PC-3 (cell line): Measurements from ENCODE around the gene UBTD1. TPM values are rescaled to one million over a fixed set of nuclear protein-coding genes. Genes with fewer than 3 reads are reported as not detected.

Source experiments
- ATAC-seq: fragments of 200-7000 bp; cut with Tn5 transposase; 2 replicates; pipeline ENCODE4 v1.9.1; 2020; ENCODE audit warnings: mild to moderate bottlenecking, moderate library complexity
- BruUV-seq: library from RNA; stranded (reverse); fragments of 400-500 nt; replicated peaks from 2 replicates; lab custom pipeline; 2021; lab: Mats Ljungman, UMichigan
- CTCF ChIA-PET: fragments of 300-600 bp; sonication (Branson Sonifier 250); formaldehyde crosslinking; loops from one replicate; lab custom pipeline; 2022; ENCODE audit warnings: antibody characterized with exemption; lab: Charles Lee
- POLR2A ChIA-PET: fragments of 300-600 bp; sonication (Branson Sonifier 250); formaldehyde crosslinking; loops from one replicate; lab custom pipeline; 2022; ENCODE audit warnings: antibody characterized with exemption; ENCODE audit not compliant: unreplicated experiment; lab: Charles Lee
- DNase-seq: peaks from one replicate; pipeline ENCODE4 v3.0.0-alpha.2; 2015
- H2AFZ ChIP-seq: fragments of 300-600 bp; sonication (generic); 2 replicates; pipeline ENCODE4 v1.6.0; 2016; ENCODE audit warnings: antibody characterized with exemption, low read length
- H3F3A ChIP-seq: fragments of 300-600 bp; sonication (generic); one replicate; pipeline ENCODE4 v1.6.0; 2017; ENCODE audit warnings: antibody characterized with exemption, low read length, control low read depth, mild to moderate bottlenecking; ENCODE audit not compliant: unreplicated experiment
- H3K27ac ChIP-seq: fragments of 300-600 bp; sonication (generic); 2 replicates; pipeline ENCODE4 v1.5.1; 2016; ENCODE audit warnings: mild to moderate bottlenecking, low read length
- H3K27me3 ChIP-seq: fragments of 300-600 bp; sonication (generic); 2 replicates; pipeline ENCODE4 v1.6.1; 2016; ENCODE audit warnings: low read length, mixed read lengths
- H3K36me3 ChIP-seq: fragments of 300-600 bp; sonication (generic); 2 replicates; pipeline ENCODE4 v1.6.1; 2016; ENCODE audit warnings: low read depth, mixed run types, low read length, mixed read lengths
- H3K4me1 ChIP-seq: fragments of 300-600 bp; sonication (generic); 2 replicates; pipeline ENCODE4 v1.5.1; 2016; ENCODE audit warnings: low read length; ENCODE audit not compliant: insufficient read depth
- H3K4me2 ChIP-seq: fragments of 300-600 bp; sonication (generic); 2 replicates; pipeline ENCODE4 v1.6.0; 2016; ENCODE audit warnings: low read length
- H3K4me3 ChIP-seq: fragments of 300-600 bp; sonication (generic); 2 replicates; pipeline ENCODE4 v1.5.1; 2016; ENCODE audit warnings: mild to moderate bottlenecking, low read length, mixed read lengths
- H3K79me2 ChIP-seq: fragments of 300-600 bp; sonication (generic); 2 replicates; pipeline ENCODE4 v1.6.1; 2017; ENCODE audit warnings: low read length, mixed read lengths
- H3K9ac ChIP-seq: fragments of 300-600 bp; sonication (generic); 2 replicates; pipeline ENCODE4 v1.6.0; 2016; ENCODE audit warnings: mild to moderate bottlenecking, low read length
- H3K9me2 ChIP-seq: fragments of 300-600 bp; sonication (generic); replicated peaks from 2 replicates; pipeline ENCODE4 v1.6.1; 2016; ENCODE audit warnings: mixed run types, low read length, mixed read lengths
- H3K9me3 ChIP-seq: fragments of 300-600 bp; sonication (generic); 2 replicates; pipeline ENCODE4 v1.6.1; 2016; ENCODE audit warnings: low read length, mixed read lengths
- H4K20me1 ChIP-seq: fragments of 300-600 bp; sonication (generic); 2 replicates; pipeline ENCODE4 v1.6.1; 2016; ENCODE audit warnings: low read length, mixed read lengths
- EZH2 ChIP-seq: fragments of 300-600 bp; sonication (generic); IDR thresholded peaks from one replicate; pipeline ENCODE4 v1.6.1; 2017; ENCODE audit warnings: antibody characterized with exemption, mild to moderate bottlenecking, low read length; ENCODE audit not compliant: unreplicated experiment
- EZH2phosphoT487 ChIP-seq: fragments of 300-600 bp; sonication (generic); IDR thresholded peaks from 2 replicates; pipeline ENCODE4 v1.6.1; 2018; ENCODE audit warnings: mild to moderate bottlenecking, antibody characterized with exemption, low read length, borderline replicate concordance
- intact Hi-C: fragments of 100-400 bp; cut with micrococcal nuclease; formaldehyde crosslinking; loops from 2 replicates; pipeline ENCODE4 v1.9.0; 2023
- total RNA-seq: library from RNA; depleted of rRNA; stranded (reverse); fragments of >200 nt; gene quantifications from 2 replicates; pipeline ENCODE4 v1.2.3, GENCODE V29; 2014
- TF ChIP-seq, protein P1 (sequence below): fragments of 300-600 bp; sonication (generic); conservative IDR thresholded peaks from 2 replicates; pipeline ENCODE4 v1.5.1; 2017; ENCODE audit warnings: antibody characterized with exemption, low read depth, mild to moderate bottlenecking, low read length

UBTD1 gene
- total RNA-seq, 1 experiment from 2014 or later: 18.5 TPM

GRCh38 chr10:97497572-97498075, 1.1 kb upstream of the UBTD1 start:
- H3K79me2 ChIP-seq: peaks cover 77% of the 10 kb centered on the region
- peak overlapping the region; percentile 96 for H3K4me3 ChIP-seq
- H3K4me1 ChIP-seq: peaks cover 19% of the 10 kb centered on the region
- TSS peak; percentile 45 for BruUV-seq
- H3K9ac ChIP-seq: peak overlapping the region; percentile 98
- DNase-seq: peak; percentile 71
- H3K9me3 ChIP-seq: no peaks in the 10 kb centered on the region
- no peaks in the 10 kb centered on the region for H3K36me3 ChIP-seq
- peak overlapping the region; percentile 85 for H3K27ac ChIP-seq
- no peaks in the 10 kb centered on the region for H3K9me2 ChIP-seq
- ATAC-seq: peak; percentile 48
- H3K4me2 ChIP-seq: peak overlapping the region; percentile 99
- no peak for TF ChIP-seq EZH2phosphoT487
- no peak for TF ChIP-seq EZH2
- TF ChIP-seq, protein P1, sequence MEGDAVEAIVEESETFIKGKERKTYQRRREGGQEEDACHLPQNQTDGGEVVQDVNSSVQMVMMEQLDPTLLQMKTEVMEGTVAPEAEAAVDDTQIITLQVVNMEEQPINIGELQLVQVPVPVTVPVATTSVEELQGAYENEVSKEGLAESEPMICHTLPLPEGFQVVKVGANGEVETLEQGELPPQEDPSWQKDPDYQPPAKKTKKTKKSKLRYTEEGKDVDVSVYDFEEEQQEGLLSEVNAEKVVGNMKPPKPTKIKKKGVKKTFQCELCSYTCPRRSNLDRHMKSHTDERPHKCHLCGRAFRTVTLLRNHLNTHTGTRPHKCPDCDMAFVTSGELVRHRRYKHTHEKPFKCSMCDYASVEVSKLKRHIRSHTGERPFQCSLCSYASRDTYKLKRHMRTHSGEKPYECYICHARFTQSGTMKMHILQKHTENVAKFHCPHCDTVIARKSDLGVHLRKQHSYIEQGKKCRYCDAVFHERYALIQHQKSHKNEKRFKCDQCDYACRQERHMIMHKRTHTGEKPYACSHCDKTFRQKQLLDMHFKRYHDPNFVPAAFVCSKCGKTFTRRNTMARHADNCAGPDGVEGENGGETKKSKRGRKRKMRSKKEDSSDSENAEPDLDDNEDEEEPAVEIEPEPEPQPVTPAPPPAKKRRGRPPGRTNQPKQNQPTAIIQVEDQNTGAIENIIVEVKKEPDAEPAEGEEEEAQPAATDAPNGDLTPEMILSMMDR: no peak
- ChIA-PET CTCF (no interaction called here), POLR2A (no interaction called here)
- no peaks in the 10 kb centered on the region for H3F3A ChIP-seq
- intact Hi-C loops: loop anchor here (2.0 to 5.0 kb wide), 2 partner anchors 35 to 45 kb away; no protein-coding TSS in a partner anchor
- H3K27me3 ChIP-seq: no peaks in the 10 kb centered on the region
- peak overlapping the region; percentile 83 for H2AFZ ChIP-seq
- peaks cover 26% of the 10 kb centered on the region; the same call in 1 of the 2 replicates for H4K20me1 ChIP-seq

DNA sequence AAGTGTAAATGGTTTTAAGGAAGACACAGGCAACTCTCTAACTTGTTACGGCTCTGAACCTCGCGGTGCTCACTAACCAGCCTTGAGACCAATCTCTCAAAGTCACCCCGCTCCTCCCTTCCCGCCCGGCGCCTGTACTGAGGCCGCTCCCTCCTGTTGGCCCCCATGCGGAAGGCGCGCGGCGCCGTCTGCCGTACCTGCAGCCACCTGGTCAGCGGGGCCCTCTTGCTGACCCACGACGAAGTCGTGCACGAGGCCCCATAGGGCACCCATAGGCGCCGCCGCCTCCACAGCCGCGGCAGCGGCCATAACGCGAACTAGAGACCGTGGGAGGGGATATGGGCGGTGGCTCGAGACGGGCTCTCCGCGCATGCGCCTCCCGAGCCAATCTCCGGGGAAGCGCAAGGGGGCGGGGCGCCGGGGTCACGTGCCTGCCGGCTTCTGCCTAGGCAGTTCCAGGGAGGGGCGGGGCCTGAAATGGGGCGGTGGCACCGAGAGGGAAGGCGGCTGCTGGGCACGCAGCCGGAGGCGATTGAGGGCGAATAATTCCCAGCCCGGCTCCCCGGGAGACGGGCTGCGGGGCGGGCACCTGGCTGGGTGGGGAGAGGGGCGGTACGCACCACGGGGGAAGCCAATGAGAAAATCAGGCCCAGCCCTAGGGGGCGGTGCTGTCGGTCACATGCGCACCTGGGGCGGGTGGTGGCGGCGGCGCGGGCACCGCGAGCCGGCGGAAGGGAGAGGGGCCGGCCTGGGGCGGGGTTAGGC, 466 bp upstream of the UBTD1 start, which contains the start of gene MMS19:
MMS19 (minus strand) TSS at position 347 of the 765 bp plus-strand sequence; CDS start at position 309, 38 bp downstream.
- POLR2A ChIA-PET: no interaction called here
- BruUV-seq: TSS peak; percentile 34
- peaks cover 19% of the 10 kb centered on the region for H3K4me1 ChIP-seq

More for the DNA sequence above, 466 bp upstream of the UBTD1 start, which contains the start of gene MMS19:
- Histone ChIP-seq H3K9me3 (no peaks in the 10 kb centered on the region), H3K27me3 (no peaks in the 10 kb centered on the region), H3K79me2 (peaks cover 71% of the 10 kb centered on the region), H3F3A (no peaks in the 10 kb centered on the region), H3K36me3 (no peaks in the 10 kb centered on the region), H3K4me2 (peak within 1 kb of the TSS; percentile 99), H3K9me2 (no peaks in the 10 kb centered on the region), H4K20me1 (peaks cover 26% of the 10 kb centered on the region; the same call in 1 of the 2 replicates), H3K4me3 (peak within 1 kb of the TSS; percentile 96), H3K9ac (peak within 1 kb of the TSS; percentile 98), H3K27ac (peak within 1 kb of the TSS; percentile 85), H2AFZ (peak within 1 kb of the TSS; percentile 92)
- ATAC-seq: peak; percentile 60
- TF ChIP-seq EZH2: no peak
- no peak for TF ChIP-seq EZH2phosphoT487
- TF ChIP-seq, protein P1: no peak
- DNase-seq: peak; percentile 93
- intact Hi-C loops: loop anchor here (2.0 to 5.0 kb wide), 2 partner anchors 36 to 45 kb away; no protein-coding TSS in a partner anchor
- CTCF ChIA-PET: no interaction called here
